ENCODE results near the gene NCK2. TPM values are rescaled to one million over a fixed set of nuclear protein-coding genes. Genes with fewer than 3 reads are reported as not detected.

NCK2 gene
- total RNA-seq, 1 experiment from 2014 or later: 26.7 TPM

- TF ChIP-seq, protein P1, sequence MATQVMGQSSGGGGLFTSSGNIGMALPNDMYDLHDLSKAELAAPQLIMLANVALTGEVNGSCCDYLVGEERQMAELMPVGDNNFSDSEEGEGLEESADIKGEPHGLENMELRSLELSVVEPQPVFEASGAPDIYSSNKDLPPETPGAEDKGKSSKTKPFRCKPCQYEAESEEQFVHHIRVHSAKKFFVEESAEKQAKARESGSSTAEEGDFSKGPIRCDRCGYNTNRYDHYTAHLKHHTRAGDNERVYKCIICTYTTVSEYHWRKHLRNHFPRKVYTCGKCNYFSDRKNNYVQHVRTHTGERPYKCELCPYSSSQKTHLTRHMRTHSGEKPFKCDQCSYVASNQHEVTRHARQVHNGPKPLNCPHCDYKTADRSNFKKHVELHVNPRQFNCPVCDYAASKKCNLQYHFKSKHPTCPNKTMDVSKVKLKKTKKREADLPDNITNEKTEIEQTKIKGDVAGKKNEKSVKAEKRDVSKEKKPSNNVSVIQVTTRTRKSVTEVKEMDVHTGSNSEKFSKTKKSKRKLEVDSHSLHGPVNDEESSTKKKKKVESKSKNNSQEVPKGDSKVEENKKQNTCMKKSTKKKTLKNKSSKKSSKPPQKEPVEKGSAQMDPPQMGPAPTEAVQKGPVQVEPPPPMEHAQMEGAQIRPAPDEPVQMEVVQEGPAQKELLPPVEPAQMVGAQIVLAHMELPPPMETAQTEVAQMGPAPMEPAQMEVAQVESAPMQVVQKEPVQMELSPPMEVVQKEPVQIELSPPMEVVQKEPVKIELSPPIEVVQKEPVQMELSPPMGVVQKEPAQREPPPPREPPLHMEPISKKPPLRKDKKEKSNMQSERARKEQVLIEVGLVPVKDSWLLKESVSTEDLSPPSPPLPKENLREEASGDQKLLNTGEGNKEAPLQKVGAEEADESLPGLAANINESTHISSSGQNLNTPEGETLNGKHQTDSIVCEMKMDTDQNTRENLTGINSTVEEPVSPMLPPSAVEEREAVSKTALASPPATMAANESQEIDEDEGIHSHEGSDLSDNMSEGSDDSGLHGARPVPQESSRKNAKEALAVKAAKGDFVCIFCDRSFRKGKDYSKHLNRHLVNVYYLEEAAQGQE (IDR thresholded peaks at IDR 0.05; ENCODE audit: low read depth): no peak
- TF ChIP-seq, protein P2, sequence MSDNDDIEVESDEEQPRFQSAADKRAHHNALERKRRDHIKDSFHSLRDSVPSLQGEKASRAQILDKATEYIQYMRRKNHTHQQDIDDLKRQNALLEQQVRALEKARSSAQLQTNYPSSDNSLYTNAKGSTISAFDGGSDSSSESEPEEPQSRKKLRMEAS (IDR thresholded peaks at IDR 0.05): no peak
- TF ChIP-seq CBX3 (IDR thresholded peaks at IDR 0.05; ENCODE audit: low read depth): no peak
Measured at GRCh38 chr2:105862843-105863242, 118.1 kb downstream of the NCK2 start (continued).

DNA sequence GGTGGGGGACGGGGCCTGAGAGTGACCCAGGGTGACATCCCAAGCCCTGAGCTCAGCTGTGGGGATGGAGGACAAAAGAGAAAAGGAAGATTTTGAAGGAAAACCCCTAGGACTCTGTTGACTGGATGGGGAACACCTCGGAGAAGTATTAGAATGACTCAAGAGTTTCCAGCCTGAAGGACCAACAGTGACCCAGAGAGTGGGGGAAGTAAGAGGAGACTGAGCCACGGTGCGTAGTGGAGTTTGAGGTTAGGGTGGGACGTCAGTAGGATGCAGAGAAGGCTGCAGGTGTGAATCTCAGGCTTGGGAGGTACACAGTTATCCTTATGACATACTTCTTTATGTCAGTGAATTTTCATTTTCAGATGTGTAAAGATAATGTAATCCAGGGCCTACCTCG is 119.5 kb downstream of the NCK2 start:
- peaks cover 5 to 11% of the 10 kb centered on the region in 2 experiments; a peak in 2 of 4 replicates for H3K4me1 ChIP-seq (ENCODE audit: control insufficient read depth in 1 of 2, insufficient read depth in 2 of 2, low read length in 2 of 2)
- POLR2A ChIA-PET: no interaction called here
- peaks cover 6% of the 10 kb centered on the region; the same call in 1 of the 2 replicates for H3K79me2 ChIP-seq (ENCODE audit: insufficient read depth, low read length)
- 0 out of 2 replicates have a peak, but pooled peaks cover 4% of the 10 kb centered on the region for H4K20me1 ChIP-seq (ENCODE audit: insufficient read depth)
- intact Hi-C loops (cut with micrococcal nuclease): no loop called here
- H3K4me3 ChIP-seq (replicated peaks in 1 of 2; ENCODE audit: low read depth in 1 of 2, low read length in 2 of 2): no peak overlapping the region
- no peaks in the 10 kb centered on the region for H3K27me3 ChIP-seq (ENCODE audit: insufficient read depth, low read length)
- H3K4me2 ChIP-seq (ENCODE audit: low read length): no peak overlapping the region
- RAD21 ChIA-PET (ENCODE audit: low non-redundant PET in 1 of 2, low total read pairs in 2 of 2, uncharacterized antibody in 2 of 2, unreplicated experiment in 2 of 2): no interaction called here
- no peak overlapping the region for H3K9ac ChIP-seq (ENCODE audit: low read length)
- no peaks in the 10 kb centered on the region for H3K9me2 ChIP-seq (ENCODE audit: insufficient read depth)
- H3K36me3 ChIP-seq (ENCODE audit: control insufficient read depth in 1 of 2, insufficient read depth in 2 of 2, low read length in 2 of 2): no peaks in the 10 kb centered on the region
- CTCF ChIA-PET: interaction anchor here (0.6 kb wide), 1 partner anchor 506 kb away, joined by 3 read pairs; no protein-coding TSS in a partner anchor
- DNase-seq (ENCODE audit: low read depth, low spot score) (no peak), ATAC-seq (no peak)
- no peaks in the 10 kb centered on the region for H3K9me3 ChIP-seq (ENCODE audit: control insufficient read depth in 1 of 2, insufficient read depth in 1 of 2, low read depth in 1 of 2, low read length in 2 of 2)
- TF ChIP-seq, protein P1 (IDR thresholded peaks at IDR 0.05; ENCODE audit: low read depth): no peak
- TF ChIP-seq EGR1 (IDR thresholded peaks at IDR 0.05; ENCODE audit: low read depth): no peak
- TF ChIP-seq SIN3A (IDR thresholded peaks at IDR 0.05; ENCODE audit: low read depth): no peak
- TF ChIP-seq ELF1 (IDR thresholded peaks at IDR 0.05; ENCODE audit: borderline replicate concordance, low read depth): no peak
- TF ChIP-seq POLR2AphosphoS5 (IDR thresholded peaks at IDR 0.05; ENCODE audit: low read depth, low read length): no peak
- TF ChIP-seq CEBPB (IDR thresholded peaks at IDR 0.05; ENCODE audit: low read depth): no peak
- no peak for TF ChIP-seq FOSL1 (IDR thresholded peaks at IDR 0.05; ENCODE audit: low read depth)
- TF ChIP-seq, protein P2 (IDR thresholded peaks at IDR 0.05): no peak
- TF ChIP-seq POLR2A (IDR thresholded peaks at IDR 0.05; ENCODE audit: borderline replicate concordance, extremely low read depth, insufficient read depth, insufficient read length): no peak
- no peak for TF ChIP-seq YY1 (IDR thresholded peaks at IDR 0.05; ENCODE audit: extremely low read depth, insufficient replicate concordance, low read depth, low read length)
- no peak overlapping the region for H2AFZ ChIP-seq (ENCODE audit: low read depth, low read length, poor library complexity, severe bottlenecking)
- H3K27ac ChIP-seq (ENCODE audit: low read depth, low read length): no peak overlapping the region
- BruUV-seq (replicated peaks): no TSS peak
